ENCODE results near the gene RGS19. TPM values are rescaled to one million over a fixed set of nuclear protein-coding genes. Genes with fewer than 3 reads are reported as not detected.

The RGS19 gene
- polyA plus RNA-seq, 1 donor (not counting 4 experiments of a cell fraction or from before 2014, with no cell fraction given), result 11.8 TPM

GRCh38 chr20:64115171-64115911 is 36.0 kb upstream of the RGS19 start:
- Histone ChIP-seq H2AFZ (ENCODE audit: control insufficient read depth, low read length) (no peak overlapping the region), H4K20me1 (ENCODE audit: control insufficient read depth, extremely low read depth, insufficient read depth, low read length) (no peaks in the 10 kb centered on the region), H3K9ac (ENCODE audit: control insufficient read depth, extremely low read depth, insufficient read depth, low read length) (no peak overlapping the region), H3K36me3 (ENCODE audit: control insufficient read depth in 2 of 2, extremely low read depth in 1 of 2, insufficient read depth in 2 of 2, low read length in 2 of 2) (no peaks in the 10 kb centered on the region), H3K9me3 (ENCODE audit: control insufficient read depth, low read depth, low read length) (no peaks in the 10 kb centered on the region), H3K4me1 (ENCODE audit: control insufficient read depth, extremely low read depth, insufficient read depth, low read length) (no peaks in the 10 kb centered on the region), H3K27me3 (ENCODE audit: control insufficient read depth, extremely low read depth, insufficient read depth, low read length) (peaks cover 3% of the 10 kb centered on the region), H3K4me2 (ENCODE audit: control insufficient read depth, extremely low read depth, insufficient read depth, low read depth, low read length) (no peak overlapping the region), H3K27ac (ENCODE audit: control insufficient read depth, insufficient read depth, low read length) (no peak overlapping the region), H3K9me1 (ENCODE audit: control insufficient read depth, extremely low read depth, insufficient read depth, low read length) (no peaks in the 10 kb centered on the region), H3K4me3 (ENCODE audit: control insufficient read depth in 2 of 3, extremely low read depth in 1 of 3, insufficient read depth in 2 of 3, low read depth in 1 of 3, low read length in 3 of 3) (no peak overlapping the region), H3K79me2 (ENCODE audit: control insufficient read depth, insufficient read depth, low read length) (no peaks in the 10 kb centered on the region)
- TF ChIP-seq EZH2 (IDR thresholded peaks at IDR 0.05; ENCODE audit: low read length), result no peak
- dilution Hi-C loops (cut with MboI; ENCODE audit: extremely low pct_ligation_motif_present, low sequenced_read_pairs), result no loop called here
- FAIRE-seq, result no peak
- no peak for DNase-seq (ENCODE audit: low read depth, low spot score)

GRCh38 chr20:64114356-64114971 is 35.1 kb upstream of the RGS19 start:
- FAIRE-seq, result no peak
- Histone ChIP-seq H3K4me1 (ENCODE audit: control insufficient read depth, extremely low read depth, insufficient read depth, low read length) (no peaks in the 10 kb centered on the region), H3K79me2 (ENCODE audit: control insufficient read depth, insufficient read depth, low read length) (no peaks in the 10 kb centered on the region), H3K27me3 (ENCODE audit: control insufficient read depth, extremely low read depth, insufficient read depth, low read length) (peaks cover 3% of the 10 kb centered on the region), H3K4me2 (ENCODE audit: control insufficient read depth, extremely low read depth, insufficient read depth, low read depth, low read length) (no peak overlapping the region), H3K4me3 (ENCODE audit: control insufficient read depth in 2 of 3, extremely low read depth in 1 of 3, insufficient read depth in 2 of 3, low read depth in 1 of 3, low read length in 3 of 3) (no peak overlapping the region), H4K20me1 (ENCODE audit: control insufficient read depth, extremely low read depth, insufficient read depth, low read length) (no peaks in the 10 kb centered on the region), H3K36me3 (ENCODE audit: control insufficient read depth in 2 of 2, extremely low read depth in 1 of 2, insufficient read depth in 2 of 2, low read length in 2 of 2) (no peaks in the 10 kb centered on the region), H3K9me3 (ENCODE audit: control insufficient read depth, low read depth, low read length) (no peaks in the 10 kb centered on the region), H2AFZ (ENCODE audit: control insufficient read depth, low read length) (no peak overlapping the region), H3K9ac (ENCODE audit: control insufficient read depth, extremely low read depth, insufficient read depth, low read length) (no peak overlapping the region), H3K9me1 (ENCODE audit: control insufficient read depth, extremely low read depth, insufficient read depth, low read length) (no peaks in the 10 kb centered on the region), H3K27ac (ENCODE audit: control insufficient read depth, insufficient read depth, low read length) (no peak overlapping the region)
- dilution Hi-C loops (cut with MboI; ENCODE audit: extremely low pct_ligation_motif_present, low sequenced_read_pairs), result no loop called here
- TF ChIP-seq CTCF (optimal IDR thresholded peaks at IDR 0.05 in 1 of 3, IDR thresholded peaks at IDR 0.05 in 1 of 3, conservative IDR thresholded peaks at IDR 0.05 in 1 of 3; ENCODE audit: extremely low read depth in 1 of 3, insufficient read depth in 2 of 3, low read length in 3 of 3), result no peak
- no peak for TF ChIP-seq EZH2 (IDR thresholded peaks at IDR 0.05; ENCODE audit: low read length)
- no peak for DNase-seq (ENCODE audit: low read depth, low spot score)
